CD8-positive, alpha-beta memory T cell (primary cell): ENCODE data around the gene TMEM51. TPM values are rescaled to one million over a fixed set of nuclear protein-coding genes. Genes with fewer than 3 reads are reported as not detected.
A peak's percentile ranks its signal among the peaks of the same experiment; 100 is the strongest.
"Not testable (repeated sequence)": the region's sequence is repeated elsewhere in the genome, so short reads cannot be mapped to it uniquely, and the experiment has no call there.

Source experiments
- CTCF ChIA-PET: fragments of 350-600 bp; sonication (Branson Sonifier 250); formaldehyde crosslinking; loops from one replicate; lab custom pipeline; 2021; ENCODE audit warnings: antibody characterized with exemption; lab: Charles Lee
- POLR2A ChIA-PET: fragments of 350-600 bp; sonication (Branson Sonifier 250); formaldehyde crosslinking; loops from one replicate; lab custom pipeline; 2021; ENCODE audit warnings: antibody characterized with exemption; lab: Charles Lee
- DNase-seq, 5 donors: peaks; one replicate each; pipeline versions ENCODE4 v3.0.0 to v3.0.0-alpha.2; 2020 to 2022; ENCODE audit warnings: mixed read lengths in 1 of 5
- H3K27ac ChIP-seq: one replicate; pipeline ENCODE4 v1.7.0; 2013; ENCODE audit warnings: low read depth, mild to moderate bottlenecking, low read length, moderate library complexity
- H3K27me3 ChIP-seq: 2 replicates; pipeline ENCODE4 v1.7.0; 2013; ENCODE audit warnings: low read length, mild to moderate bottlenecking; ENCODE audit not compliant: insufficient read depth, poor library complexity, severe bottlenecking
- H3K36me3 ChIP-seq: 2 replicates; pipeline ENCODE4 v1.7.0; 2013; ENCODE audit warnings: mild to moderate bottlenecking, low read length, moderate library complexity; ENCODE audit not compliant: insufficient read depth
- H3K4me1 ChIP-seq: 2 replicates; pipeline ENCODE4 v1.7.0; 2013; ENCODE audit warnings: mild to moderate bottlenecking, low read length, moderate library complexity; ENCODE audit not compliant: insufficient read depth
- H3K4me3 ChIP-seq: 2 replicates; pipeline ENCODE4 v1.7.0; 2013; ENCODE audit warnings: mild to moderate bottlenecking, low read length
- H3K9me3 ChIP-seq: 2 replicates; pipeline ENCODE4 v1.7.0; 2013; ENCODE audit warnings: mild to moderate bottlenecking, low read length
- H3K27ac Mint-ChIP-seq, 8 donors: one replicate each; pipeline ENCODE4 v1.8.0; 2020 to 2021; ENCODE audit warnings: mixed read lengths in 8 of 8, mild to moderate bottlenecking in 6 of 8, inconsistent platforms in 3 of 8, moderate library complexity in 3 of 8
- H3K27me3 Mint-ChIP-seq, 2 donors: one replicate each; pipeline ENCODE4 v1.8.0; 2020 to 2021; ENCODE audit warnings: mixed read lengths in 2 of 2, mild to moderate bottlenecking in 1 of 2, moderate library complexity in 1 of 2
- H3K36me3 Mint-ChIP-seq, 3 donors: one replicate each; pipeline ENCODE4 v1.8.0; 2020 to 2021; ENCODE audit warnings: mixed read lengths in 3 of 3, inconsistent platforms in 1 of 3, mild to moderate bottlenecking in 1 of 3
- H3K4me1 Mint-ChIP-seq, 3 donors: one replicate each; pipeline ENCODE4 v1.8.0; 2020 to 2021; ENCODE audit warnings: mixed read lengths in 3 of 3, inconsistent platforms in 1 of 3, mild to moderate bottlenecking in 1 of 3
- H3K4me3 Mint-ChIP-seq, 7 donors: one replicate each; pipeline ENCODE4 v1.8.0; 2020 to 2021; ENCODE audit warnings: mixed read lengths in 7 of 7, mild to moderate bottlenecking in 6 of 7, moderate library complexity in 4 of 7, inconsistent platforms in 2 of 7
- H3K9me3 Mint-ChIP-seq, 5 donors: one replicate each; pipeline ENCODE4 v1.8.0; 2020 to 2022; ENCODE audit warnings: mixed read lengths in 5 of 5, mild to moderate bottlenecking in 3 of 5, moderate library complexity in 2 of 5, inconsistent platforms in 1 of 5
- polyA plus RNA-seq: library from polyadenylated mRNA; unstranded; fragments of 300-500 nt; fragmentation: Illumina TruSeq; gene quantifications from one replicate; pipeline ENCODE4 v1.2.3, GENCODE V29; 2021
- total RNA-seq, 2 experiments: library from RNA; stranded (reverse); gene quantifications; one replicate each; pipeline ENCODE4 v1.2.3, GENCODE V29; 2021

Gene TMEM51
- total and polyA plus RNA-seq, 3 experiments from 2014 or later: 0.11 to 0.24 TPM; not detected in 1

- POLR2A ChIA-PET: no interaction called here
- peaks cover 2% of the 10 kb centered on the region for H3K27me3 ChIP-seq
- H3K4me3 Mint-ChIP-seq: no peak overlapping the region
Observed at GRCh38 chr1:15128520-15129313, 24.8 kb upstream of the TMEM51 start.

GRCh38 chr1:15129944-15130343, 23.6 kb upstream of the TMEM51 start:
- Histone ChIP-seq H3K27ac (no peak overlapping the region), H3K27me3 (peaks cover 9% of the 10 kb centered on the region), H3K9me3 (no peaks in the 10 kb centered on the region), H3K4me3 (no peak overlapping the region), H3K4me1 (no peaks in the 10 kb centered on the region), H3K36me3 (no peaks in the 10 kb centered on the region)
- ChIA-PET CTCF (interaction anchor here (1.2 to 2.5 kb wide), 3 partner anchors 14 to 193 kb away, joined by 3 to 12 read pairs (median 10); no protein-coding TSS in a partner anchor), POLR2A (no interaction called here)
- H3K27ac Mint-ChIP-seq: no peak overlapping the region
- H3K4me3 Mint-ChIP-seq: no peak overlapping the region
- peaks cover 8 to 44% of the 10 kb centered on the region in 2 donors for H3K27me3 Mint-ChIP-seq
- H3K4me1 Mint-ChIP-seq: no peaks in the 10 kb centered on the region
- H3K9me3 Mint-ChIP-seq: peaks cover 0 to 4% (median 0%) of the 10 kb centered on the region in 5 donors
- H3K36me3 Mint-ChIP-seq: no peaks in the 10 kb centered on the region
- no peak for DNase-seq

More at GRCh38 chr1:15128520-15129313, 24.8 kb upstream of the TMEM51 start:
- Mint-ChIP-seq H3K36me3 (no peaks in the 10 kb centered on the region), H3K27ac (no peak overlapping the region), H3K4me1 (no peaks in the 10 kb centered on the region), H3K9me3 (peaks cover 0 to 4% (median 0%) of the 10 kb centered on the region in 5 donors), H3K27me3 (peaks cover 5 to 32% of the 10 kb centered on the region in 2 donors)
- Histone ChIP-seq H3K4me3 (no peak overlapping the region), H3K9me3 (no peaks in the 10 kb centered on the region), H3K4me1 (no peaks in the 10 kb centered on the region), H3K36me3 (no peaks in the 10 kb centered on the region), H3K27ac (no peak overlapping the region)
- CTCF ChIA-PET: interaction anchor here (0.8 to 2.5 kb wide), 14 partner anchors 9 to 303 kb away, joined by 3 to 24 read pairs (median 6); partner anchors contain the start of gene TMEM51
- DNase-seq: peak; percentile 27 to 69 (median 54)

GRCh38 chr1:15130607-15131006, 22.9 kb upstream of the TMEM51 start:
- POLR2A ChIA-PET: no interaction called here

GRCh38 chr1:15132965-15133364, 20.6 kb upstream of the TMEM51 start:
- Histone ChIP-seq H3K27ac (no peak overlapping the region), H3K9me3 (no peaks in the 10 kb centered on the region), H3K27me3 (peaks cover 12% of the 10 kb centered on the region), H3K4me1 (no peaks in the 10 kb centered on the region), H3K4me3 (no peak overlapping the region), H3K36me3 (no peaks in the 10 kb centered on the region)
- Mint-ChIP-seq H3K27ac (no peak overlapping the region), H3K27me3 (peaks cover 23 to 63% of the 10 kb centered on the region in 2 donors), H3K36me3 (peaks cover 0 to 5% (median 0%) of the 10 kb centered on the region in 3 donors), H3K9me3 (peaks cover 0 to 4% (median 0%) of the 10 kb centered on the region in 5 donors), H3K4me3 (no peak overlapping the region), H3K4me1 (no peaks in the 10 kb centered on the region)
- no peak for DNase-seq
- ChIA-PET CTCF (no interaction called here), POLR2A (no interaction called here)

More at GRCh38 chr1:15130607-15131006, 22.9 kb upstream of the TMEM51 start:
- Histone ChIP-seq H3K27me3 (peaks cover 9% of the 10 kb centered on the region), H3K9me3 (no peaks in the 10 kb centered on the region), H3K4me3 (no peak overlapping the region), H3K4me1 (no peaks in the 10 kb centered on the region), H3K27ac (no peak overlapping the region), H3K36me3 (no peaks in the 10 kb centered on the region)
- Mint-ChIP-seq H3K27ac (no peak overlapping the region), H3K4me3 (no peak overlapping the region), H3K36me3 (no peaks in the 10 kb centered on the region), H3K27me3 (peaks cover 12 to 45% of the 10 kb centered on the region in 2 donors), H3K9me3 (peaks cover 0 to 4% (median 0%) of the 10 kb centered on the region in 5 donors), H3K4me1 (no peaks in the 10 kb centered on the region)
- CTCF ChIA-PET: interaction anchor here (1.2 to 2.5 kb wide), 3 partner anchors 15 to 192 kb away, joined by 3 to 12 read pairs (median 10); no protein-coding TSS in a partner anchor
- no peak for DNase-seq

- no peaks in the 10 kb centered on the region for H3K4me1 ChIP-seq
- no peak overlapping the region for H3K4me3 Mint-ChIP-seq
- peaks cover 12% of the 10 kb centered on the region for H3K27me3 ChIP-seq
- ChIA-PET CTCF (no interaction called here), POLR2A (no interaction called here)
- peaks cover 25 to 70% of the 10 kb centered on the region in 2 donors for H3K27me3 Mint-ChIP-seq
- H3K9me3 Mint-ChIP-seq: peaks cover 0 to 3% (median 0%) of the 10 kb centered on the region in 5 donors
- H3K9me3 ChIP-seq: no peaks in the 10 kb centered on the region
- H3K4me3 ChIP-seq: no peak overlapping the region
- H3K4me1 Mint-ChIP-seq: no peaks in the 10 kb centered on the region
- H3K27ac Mint-ChIP-seq: peak overlapping the region in 1 of 8 donors; percentile 13
- no peak for DNase-seq
- no peak overlapping the region for H3K27ac ChIP-seq
- peaks cover 0 to 5% (median 0%) of the 10 kb centered on the region in 3 donors for H3K36me3 Mint-ChIP-seq
- no peaks in the 10 kb centered on the region for H3K36me3 ChIP-seq
Observed at GRCh38 chr1:15134285-15134684, 19.3 kb upstream of the TMEM51 start.

- H3K27me3 Mint-ChIP-seq: peaks cover 29 to 75% of the 10 kb centered on the region in 2 donors
- H3K27ac ChIP-seq, H3K27ac Mint-ChIP-seq, H3K9me3 ChIP-seq, POLR2A ChIA-PET, H3K4me1 Mint-ChIP-seq, H3K36me3 Mint-ChIP-seq, DNase-seq, H3K4me1 ChIP-seq, H3K4me3 Mint-ChIP-seq, CTCF ChIA-PET, H3K4me3 ChIP-seq, H3K9me3 Mint-ChIP-seq, H3K36me3 ChIP-seq: not testable (repeated sequence)
- H3K27me3 ChIP-seq: peaks cover 12% of the 10 kb centered on the region
Observed at GRCh38 chr1:15135604-15136003, 17.9 kb upstream of the TMEM51 start.

- Mint-ChIP-seq H3K27ac (no peak overlapping the region), H3K36me3 (peaks cover 0 to 5% (median 0%) of the 10 kb centered on the region in 3 donors), H3K9me3 (peaks cover 0 to 2% (median 0%) of the 10 kb centered on the region in 5 donors), H3K27me3 (peaks cover 38 to 68% of the 10 kb centered on the region in 2 donors), H3K4me1 (no peaks in the 10 kb centered on the region), H3K4me3 (no peak overlapping the region)
- H3K36me3 ChIP-seq: no peaks in the 10 kb centered on the region
- H3K9me3 ChIP-seq: no peaks in the 10 kb centered on the region
- no peak overlapping the region for H3K4me3 ChIP-seq
- POLR2A ChIA-PET: no interaction called here
- no peak for DNase-seq
- peaks cover 12% of the 10 kb centered on the region for H3K27me3 ChIP-seq
- no peak overlapping the region for H3K27ac ChIP-seq
- CTCF ChIA-PET: interaction anchor here (1.5 kb wide), 1 partner anchor 10 kb away, joined by 6 read pairs; no protein-coding TSS in a partner anchor
- H3K4me1 ChIP-seq: no peaks in the 10 kb centered on the region
Observed at GRCh38 chr1:15137809-15138208, 15.7 kb upstream of the TMEM51 start.
